SU-DHL-6 (cell line): ENCODE results near the gene ATP2B2.

Source experiments
- EZH2phosphoT487 ChIP-seq: fragments of 200-600 bp; sonication (generic), shearing (Covaris generic); conservative IDR thresholded peaks from 2 replicates; pipeline ENCODE4 v1.6.1; 2018; ENCODE audit warnings: mild to moderate bottlenecking, antibody characterized with exemption, low read length, moderate library complexity, mixed read lengths
- TF ChIP-seq, protein P1 (sequence below): fragments of 200-600 bp; sonication (generic); IDR thresholded peaks from one replicate; pipeline ENCODE4 v1.5.1; 2017; ENCODE audit warnings: antibody characterized with exemption, mild to moderate bottlenecking, low read length, moderate library complexity; ENCODE audit not compliant: insufficient read depth, poor library complexity, severe bottlenecking

DNA sequence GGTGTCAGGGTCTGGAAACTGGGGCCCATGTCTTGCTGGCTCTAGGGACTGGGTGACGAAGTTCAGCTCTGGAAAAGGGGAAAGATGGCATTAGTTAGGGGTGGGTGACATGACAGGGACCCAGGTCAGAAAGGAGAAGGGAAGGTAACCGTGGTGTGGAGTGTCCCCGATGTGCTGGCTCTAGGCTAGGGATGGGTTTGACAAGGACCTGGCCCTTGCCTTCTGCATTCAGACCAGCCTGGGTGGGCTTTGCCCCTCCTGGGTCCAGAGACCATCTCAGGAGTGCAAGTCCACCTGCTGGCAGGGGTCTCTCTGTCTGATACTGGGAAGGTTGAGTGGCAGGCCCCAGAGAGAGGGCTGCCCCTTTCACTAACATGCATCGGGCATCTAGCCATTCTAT lies 28.7 kb upstream of the ATP2B2 start:
- no peak for TF ChIP-seq EZH2phosphoT487
- TF ChIP-seq, protein P1, sequence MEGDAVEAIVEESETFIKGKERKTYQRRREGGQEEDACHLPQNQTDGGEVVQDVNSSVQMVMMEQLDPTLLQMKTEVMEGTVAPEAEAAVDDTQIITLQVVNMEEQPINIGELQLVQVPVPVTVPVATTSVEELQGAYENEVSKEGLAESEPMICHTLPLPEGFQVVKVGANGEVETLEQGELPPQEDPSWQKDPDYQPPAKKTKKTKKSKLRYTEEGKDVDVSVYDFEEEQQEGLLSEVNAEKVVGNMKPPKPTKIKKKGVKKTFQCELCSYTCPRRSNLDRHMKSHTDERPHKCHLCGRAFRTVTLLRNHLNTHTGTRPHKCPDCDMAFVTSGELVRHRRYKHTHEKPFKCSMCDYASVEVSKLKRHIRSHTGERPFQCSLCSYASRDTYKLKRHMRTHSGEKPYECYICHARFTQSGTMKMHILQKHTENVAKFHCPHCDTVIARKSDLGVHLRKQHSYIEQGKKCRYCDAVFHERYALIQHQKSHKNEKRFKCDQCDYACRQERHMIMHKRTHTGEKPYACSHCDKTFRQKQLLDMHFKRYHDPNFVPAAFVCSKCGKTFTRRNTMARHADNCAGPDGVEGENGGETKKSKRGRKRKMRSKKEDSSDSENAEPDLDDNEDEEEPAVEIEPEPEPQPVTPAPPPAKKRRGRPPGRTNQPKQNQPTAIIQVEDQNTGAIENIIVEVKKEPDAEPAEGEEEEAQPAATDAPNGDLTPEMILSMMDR, result no peak
